Nephron (organoid): Measurements from ENCODE around the gene CEP72.

Source experiments
- H3K27ac Mint-ChIP-seq, 3 experiments: 2 replicates each; pipeline ENCODE4 v1.8.0; 2020; ENCODE audit warnings: mixed read lengths in 3 of 3, mild to moderate bottlenecking in 2 of 3, moderate library complexity in 1 of 3
- H3K27me3 Mint-ChIP-seq: 2 replicates; pipeline ENCODE4 v1.8.0; 2021; ENCODE audit warnings: low read depth, mild to moderate bottlenecking, moderate library complexity, mixed read lengths
- H3K36me3 Mint-ChIP-seq: 2 replicates; pipeline ENCODE4 v1.8.0; 2020; ENCODE audit warnings: low read depth, mixed read lengths
- H3K4me1 Mint-ChIP-seq: 2 replicates; pipeline ENCODE4 v1.8.0; 2020; ENCODE audit warnings: mixed read lengths
- H3K4me3 Mint-ChIP-seq, 3 experiments: 2 replicates each; pipeline ENCODE4 v1.8.0; 2020; ENCODE audit warnings: mild to moderate bottlenecking in 3 of 3, mixed read lengths in 3 of 3, moderate library complexity in 2 of 3
- H3K9me3 Mint-ChIP-seq: 2 replicates; pipeline ENCODE4 v1.8.0; 2020; ENCODE audit warnings: mixed read lengths
- CTCF ChIP-seq, 3 experiments: fragments of 200-600 bp; sonication (generic); IDR thresholded peaks; one replicate each; pipeline ENCODE4 v1.5.0; 2021; ENCODE audit warnings: antibody characterized with exemption in 3 of 3; ENCODE audit not compliant: unreplicated experiment in 3 of 3

The CEP72 gene

GRCh38 chr5:607541-608428, 4.4 kb upstream of the CEP72 start:
- Mint-ChIP-seq H3K4me1 (peaks cover 9% of the 10 kb centered on the region), H3K4me3 (peak overlapping the region; percentile 9 to 50 (median 24)), H3K9me3 (peaks cover under 1% of the 10 kb centered on the region), H3K27ac (no peak overlapping the region), H3K27me3 (peaks cover 12% of the 10 kb centered on the region), H3K36me3 (peaks cover 1% of the 10 kb centered on the region)
- TF ChIP-seq CTCF (IDR thresholded peaks at IDR 0.05; ENCODE audit: unreplicated experiment in 3 of 3), result no peak

DNA sequence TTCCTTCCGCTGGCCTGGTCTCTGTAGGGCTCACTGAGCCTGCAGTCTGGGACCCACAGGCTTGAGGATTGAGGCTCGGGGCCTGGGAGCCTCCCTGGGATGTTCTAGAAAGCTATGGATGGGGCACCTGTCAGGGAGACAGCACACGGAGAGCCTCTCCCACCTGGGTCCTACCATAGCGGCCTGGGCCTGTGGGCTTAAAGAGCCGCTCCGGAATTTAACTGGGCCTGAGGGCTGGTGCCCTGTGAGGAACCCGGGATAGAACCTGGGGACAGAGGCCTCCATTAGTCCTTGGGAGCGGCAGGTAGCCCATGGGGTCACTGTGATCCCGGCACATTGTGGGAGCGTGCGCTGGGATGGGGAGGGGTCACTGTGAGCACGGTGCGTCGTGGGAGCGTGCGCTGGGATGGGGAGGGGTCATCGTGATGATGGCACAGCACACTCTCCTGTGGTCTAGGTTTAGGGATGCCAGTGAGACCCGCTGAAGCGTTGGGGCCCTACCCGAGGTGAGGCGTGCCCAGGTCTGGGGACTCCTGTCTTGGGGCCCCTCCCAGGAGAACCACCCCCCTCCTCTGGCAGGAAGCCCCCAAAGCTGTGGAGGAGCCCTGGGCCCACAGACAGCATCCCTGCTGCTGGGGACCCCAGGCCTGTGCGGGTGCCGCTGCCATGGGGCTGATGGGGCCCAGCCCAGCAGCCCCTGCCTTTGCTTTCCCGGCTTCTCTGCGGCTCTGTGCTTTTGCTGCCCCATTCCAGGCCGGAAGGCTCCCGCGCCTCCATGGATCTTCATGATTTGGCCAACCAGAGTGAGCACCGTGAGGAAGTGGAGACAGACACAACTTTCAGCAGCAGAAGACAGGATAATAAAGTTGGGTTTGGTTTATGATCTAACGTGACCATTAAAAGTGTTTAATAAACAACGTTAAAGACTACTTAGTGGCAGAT, 3.4 kb upstream of the CEP72 start:
- no peak overlapping the region for H3K27ac Mint-ChIP-seq
- no peak for TF ChIP-seq CTCF (IDR thresholded peaks at IDR 0.05; ENCODE audit: unreplicated experiment in 3 of 3)
- peaks cover 13% of the 10 kb centered on the region for H3K4me1 Mint-ChIP-seq
- peaks cover 5% of the 10 kb centered on the region for H3K36me3 Mint-ChIP-seq
- H3K4me3 Mint-ChIP-seq, result peak overlapping the region in 1 of 3 experiments; percentile 56
- H3K27me3 Mint-ChIP-seq, result peaks cover 10% of the 10 kb centered on the region
- peaks cover 3% of the 10 kb centered on the region for H3K9me3 Mint-ChIP-seq

GRCh38 chr5:609506-609905, 2.6 kb upstream of the CEP72 start:
- TF ChIP-seq CTCF (IDR thresholded peaks at IDR 0.05; ENCODE audit: unreplicated experiment in 3 of 3), result no peak
- peaks cover 18% of the 10 kb centered on the region for H3K4me1 Mint-ChIP-seq
- peaks cover 10% of the 10 kb centered on the region for H3K36me3 Mint-ChIP-seq
- no peak overlapping the region for H3K27ac Mint-ChIP-seq
- peaks cover 6% of the 10 kb centered on the region for H3K27me3 Mint-ChIP-seq
- peak overlapping the region; percentile 25 to 56 (median 47) for H3K4me3 Mint-ChIP-seq
- peaks cover 3% of the 10 kb centered on the region for H3K9me3 Mint-ChIP-seq

GRCh38 chr5:610011-610743, 2.0 kb upstream of the CEP72 start:
- H3K4me1 Mint-ChIP-seq, result peaks cover 18% of the 10 kb centered on the region
- H3K27ac Mint-ChIP-seq, result no peak overlapping the region
- H3K27me3 Mint-ChIP-seq, result peaks cover 6% of the 10 kb centered on the region
- peak overlapping the region; percentile 85 to 91 (median 91) for H3K4me3 Mint-ChIP-seq
- TF ChIP-seq CTCF (IDR thresholded peaks at IDR 0.05; ENCODE audit: unreplicated experiment in 3 of 3), result no peak
- peaks cover 7% of the 10 kb centered on the region for H3K9me3 Mint-ChIP-seq
- H3K36me3 Mint-ChIP-seq, result peaks cover 15% of the 10 kb centered on the region
